Mesenchymal stem cell (in vitro differentiated cells and primary cell): ENCODE results near the gene MPRIP.
"Not testable (repeated sequence)": the region's sequence is repeated elsewhere in the genome, so short reads cannot be mapped to it uniquely, and the experiment has no call there.

ENCODE experiments used
- DNase-seq: peaks from one replicate; pipeline ENCODE4 v3.0.0-alpha.2; 2013
- H2AFZ ChIP-seq: one replicate; pipeline ENCODE4 v1.6.1; 2013; ENCODE audit warnings: low read depth, mild to moderate bottlenecking, control low read depth, inconsistent platforms, low read length, moderate library complexity
- H2AK5ac ChIP-seq: 2 replicates; pipeline ENCODE4 v1.6.1; 2013; ENCODE audit warnings: low read length, moderate library complexity, mild to moderate bottlenecking, inconsistent platforms; ENCODE audit not compliant: severe bottlenecking
- H2BK120ac ChIP-seq: one replicate; pipeline ENCODE4 v1.6.1; 2013; ENCODE audit warnings: low read depth, mild to moderate bottlenecking, inconsistent platforms, low read length, moderate library complexity
- H2BK12ac ChIP-seq, 2 experiments: one replicate each; pipeline ENCODE4 v1.6.1; 2013; ENCODE audit warnings: inconsistent platforms in 2 of 2, low read length in 2 of 2, mild to moderate bottlenecking in 2 of 2, moderate library complexity in 2 of 2, control low read depth in 1 of 2
- H2BK15ac ChIP-seq: one replicate; pipeline ENCODE4 v1.6.1; 2013; ENCODE audit warnings: mild to moderate bottlenecking, low read depth, inconsistent platforms; ENCODE audit not compliant: poor library complexity, severe bottlenecking
- H2BK5ac ChIP-seq: 2 replicates; pipeline ENCODE4 v1.6.1; 2013; ENCODE audit warnings: low read depth, mild to moderate bottlenecking, low read length, control low read depth, inconsistent platforms; ENCODE audit not compliant: poor library complexity, severe bottlenecking
- H3K14ac ChIP-seq, 2 experiments: one replicate each; pipeline ENCODE4 v1.6.1; 2013; ENCODE audit warnings: inconsistent platforms in 2 of 2, low read length in 2 of 2, control low read depth in 1 of 2, mild to moderate bottlenecking in 1 of 2, moderate library complexity in 1 of 2
- H3K18ac ChIP-seq, 2 experiments: one replicate each; pipeline ENCODE4 v1.6.1; 2013; ENCODE audit warnings: inconsistent platforms in 2 of 2, low read length in 2 of 2, control low read depth in 1 of 2, low read depth in 1 of 2, mild to moderate bottlenecking in 1 of 2
- H3K23ac ChIP-seq, 2 experiments: one replicate each; pipeline ENCODE4 v1.6.1; 2013; ENCODE audit warnings: inconsistent platforms in 2 of 2, low read length in 2 of 2, mild to moderate bottlenecking in 2 of 2, moderate library complexity in 2 of 2, control low read depth in 1 of 2
- H3K27ac ChIP-seq: 2 replicates; pipeline ENCODE4 v1.5.1; 2013; ENCODE audit warnings: mild to moderate bottlenecking, moderate library complexity, low read length, control low read depth, inconsistent platforms; ENCODE audit not compliant: poor library complexity, severe bottlenecking
- H3K27me3 ChIP-seq, 2 experiments: 2 replicates each; pipeline versions ENCODE4 v1.6.1 to v1.7.0; 2013; ENCODE audit warnings: low read length in 2 of 2, mild to moderate bottlenecking in 2 of 2, moderate library complexity in 2 of 2, control low read depth in 1 of 2, inconsistent platforms in 1 of 2; ENCODE audit not compliant: control insufficient read depth in 1 of 2, insufficient read depth in 1 of 2
- H3K36me3 ChIP-seq, 2 experiments: 2 replicates each; pipeline versions ENCODE4 v1.6.1 to v1.7.0; 2013; ENCODE audit warnings: low read length in 2 of 2, control low read depth in 1 of 2, inconsistent platforms in 1 of 2, low read depth in 1 of 2, mild to moderate bottlenecking in 1 of 2; ENCODE audit not compliant: insufficient read depth in 2 of 2, control insufficient read depth in 1 of 2
- H3K4ac ChIP-seq, 2 experiments: one replicate each; pipeline ENCODE4 v1.6.1; 2013; ENCODE audit warnings: inconsistent platforms in 2 of 2, low read length in 2 of 2, mild to moderate bottlenecking in 2 of 2, moderate library complexity in 2 of 2, control low read depth in 1 of 2, low read depth in 1 of 2
- H3K4me1 ChIP-seq: 2 replicates; pipeline ENCODE4 v1.6.1; 2013; ENCODE audit warnings: low read depth, low read length, control low read depth; ENCODE audit not compliant: control insufficient read depth, insufficient read depth
- H3K4me2 ChIP-seq: 2 replicates; pipeline ENCODE4 v1.6.1; 2013; ENCODE audit warnings: low read length, mild to moderate bottlenecking, inconsistent platforms; ENCODE audit not compliant: poor library complexity, severe bottlenecking
- H3K4me3 ChIP-seq, 2 experiments: 2 replicates each; pipeline versions ENCODE4 v1.5.1 to v1.7.0; 2013; ENCODE audit warnings: low read length in 2 of 2, mild to moderate bottlenecking in 2 of 2, control low read depth in 1 of 2, low read depth in 1 of 2; ENCODE audit not compliant: insufficient read depth in 1 of 2
- H3K79me1 ChIP-seq: replicated peaks from 2 replicates; pipeline ENCODE4 v1.6.1; 2013; ENCODE audit warnings: mild to moderate bottlenecking, control low read depth, low read length, inconsistent platforms; ENCODE audit not compliant: poor library complexity, severe bottlenecking
- H3K9ac ChIP-seq: 2 replicates; pipeline ENCODE4 v1.7.0; 2013; ENCODE audit warnings: mild to moderate bottlenecking, low read length, moderate library complexity
- H3K9me3 ChIP-seq: 2 replicates; pipeline ENCODE4 v1.7.0; 2013; ENCODE audit warnings: mild to moderate bottlenecking, low read length; ENCODE audit not compliant: control insufficient read depth
- H4K8ac ChIP-seq: one replicate; pipeline ENCODE4 v1.6.1; 2013; ENCODE audit warnings: inconsistent platforms, mild to moderate bottlenecking, low read length, moderate library complexity
- H4K91ac ChIP-seq: one replicate; pipeline ENCODE4 v1.6.1; 2013; ENCODE audit warnings: mild to moderate bottlenecking, low read length, inconsistent platforms
- WGBS: methylation state at CpG from one replicate; pipeline ENCODE4 v1.1.7; 2013; ENCODE audit warnings: mixed read lengths; 5-methylcytosine and 5-hydroxymethylcytosine counted together

MPRIP gene

GRCh38 chr17:17001874-17002520 is 40.3 kb upstream of the MPRIP start:
- peak overlapping the region; percentile 14 for H3K9ac ChIP-seq
- H3K18ac ChIP-seq = no peak overlapping the region
- H3K4me3 ChIP-seq = no peak overlapping the region
- peaks cover 4 to 12% of the 10 kb centered on the region in 2 experiments for H3K27me3 ChIP-seq
- no peak overlapping the region for H3K14ac ChIP-seq
- H3K27ac ChIP-seq = no peak overlapping the region
- no peak overlapping the region for H4K91ac ChIP-seq
- no peak overlapping the region for H2AK5ac ChIP-seq
- H3K9me3 ChIP-seq = no peaks in the 10 kb centered on the region
- WGBS = 24% methylated on average over 20 of the region's 22 CpGs
- H2AFZ ChIP-seq = no peak overlapping the region
- no peak overlapping the region for H2BK12ac ChIP-seq
- peaks cover 14% of the 10 kb centered on the region for H3K4me1 ChIP-seq
- peak; percentile 55 for DNase-seq
- no peak overlapping the region for H2BK5ac ChIP-seq
- no peak overlapping the region for H2BK120ac ChIP-seq
- H3K23ac ChIP-seq = no peak overlapping the region
- H3K79me1 ChIP-seq = no peaks in the 10 kb centered on the region
- no peak overlapping the region for H3K4me2 ChIP-seq
- no peak overlapping the region for H3K4ac ChIP-seq
- H3K36me3 ChIP-seq = no peaks in the 10 kb centered on the region
- no peak overlapping the region for H4K8ac ChIP-seq
- no peak overlapping the region for H2BK15ac ChIP-seq

- peaks cover 16% of the 10 kb centered on the region for H3K4me1 ChIP-seq
- not testable (repeated sequence) for H3K9me3 ChIP-seq, H3K9ac ChIP-seq, H3K23ac ChIP-seq, H2BK12ac ChIP-seq, DNase-seq, H2AK5ac ChIP-seq, H4K91ac ChIP-seq, H2BK120ac ChIP-seq, H3K18ac ChIP-seq, H2BK5ac ChIP-seq, H3K79me1 ChIP-seq, H3K4me3 ChIP-seq, H2BK15ac ChIP-seq, H3K27ac ChIP-seq, H3K36me3 ChIP-seq, H2AFZ ChIP-seq, H3K27me3 ChIP-seq, H3K4ac ChIP-seq, H3K14ac ChIP-seq, H3K4me2 ChIP-seq
- 87% methylated on average over 20 of the region's 20 CpGs for WGBS
- H4K8ac ChIP-seq = peak overlapping the region; percentile 72
Measured at GRCh38 chr17:17002731-17003715, 39.2 kb upstream of the MPRIP start.

DNA sequence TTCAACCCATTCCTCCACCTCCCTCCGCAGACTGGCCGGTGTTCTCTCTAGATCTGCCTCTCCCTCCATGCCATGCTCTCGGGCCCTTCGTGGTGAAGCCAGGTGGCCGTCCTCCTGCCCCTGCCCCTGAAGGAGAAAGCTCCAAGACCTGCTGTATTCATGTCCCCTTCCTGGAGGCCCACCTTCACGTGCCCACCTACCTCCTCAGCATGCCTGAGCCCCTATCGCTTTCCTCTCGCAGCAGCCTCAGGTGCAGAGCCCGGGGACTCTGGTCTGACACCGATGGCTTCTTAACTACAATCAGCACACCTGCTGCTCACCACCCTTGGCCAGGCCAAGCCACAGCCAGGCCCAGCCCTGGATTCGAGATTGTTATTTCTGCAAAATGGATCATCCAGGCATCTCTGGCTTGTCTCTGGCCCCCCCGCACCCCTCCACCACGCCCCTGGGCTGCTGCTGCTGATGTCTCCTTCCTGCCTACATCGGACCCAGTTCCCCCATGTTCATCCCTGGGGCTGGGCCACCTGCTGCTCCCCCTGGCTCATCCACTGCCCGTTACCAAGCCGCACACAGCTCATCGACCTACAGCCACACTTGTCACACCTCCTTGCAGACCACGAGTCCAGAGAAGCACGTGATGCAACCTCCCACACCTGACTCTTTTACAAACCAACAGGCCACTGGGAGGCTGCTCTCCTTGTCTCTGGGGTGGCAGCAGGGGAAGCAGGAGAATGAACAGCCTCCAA is 37.8 kb upstream of the MPRIP start:
- Histone ChIP-seq H3K27me3 (peaks cover 4 to 7% of the 10 kb centered on the region in 2 experiments), H4K8ac (no peak overlapping the region), H3K27ac (no peak overlapping the region), H3K4me2 (no peak overlapping the region), H2AK5ac (no peak overlapping the region), H3K4me1 (peaks cover 16% of the 10 kb centered on the region), H2AFZ (no peak overlapping the region), H4K91ac (no peak overlapping the region), H2BK15ac (no peak overlapping the region), H3K23ac (no peak overlapping the region), H2BK12ac (no peak overlapping the region), H3K36me3 (no peaks in the 10 kb centered on the region), H2BK5ac (no peak overlapping the region), H3K9me3 (no peaks in the 10 kb centered on the region), H3K79me1 (no peaks in the 10 kb centered on the region), H3K4ac (no peak overlapping the region), H3K9ac (no peak overlapping the region), H3K14ac (no peak overlapping the region), H3K18ac (no peak overlapping the region), H2BK120ac (no peak overlapping the region), H3K4me3 (no peak overlapping the region)
- DNase-seq = no peak
- 87% methylated on average over 19 of the region's 19 CpGs for WGBS
